SK-N-SH treated with all-trans-retinoic acid at 6 μM for 48 hours (cell line): Measurements from ENCODE around the gene GPALPP1.

Experiments
- ARNTL ChIP-seq: fragments of 450-650 bp; formaldehyde crosslinking; IDR thresholded peaks from 2 replicates; pipeline ENCODE4 v1.5.0; 2020; ENCODE audit warnings: low read depth, mild to moderate bottlenecking, moderate library complexity, borderline replicate concordance
- CSDC2 ChIP-seq: fragments of 250-450 bp; sonication (Bioruptor Pico); IDR thresholded peaks from 2 replicates; pipeline ENCODE4 v1.5.0; 2020; ENCODE audit warnings: mild to moderate bottlenecking, moderate library complexity
- OSR1 ChIP-seq: fragments of 250-450 bp; sonication (Bioruptor Pico); IDR thresholded peaks from 2 replicates; pipeline ENCODE4 v1.8.0; 2022; ENCODE audit warnings: moderate library complexity, mild to moderate bottlenecking, inconsistent platforms
- PPARA ChIP-seq: fragments of 250-450 bp; sonication (Bioruptor Pico); IDR thresholded peaks from 2 replicates; pipeline ENCODE4 v1.5.0; 2020; ENCODE audit warnings: mild to moderate bottlenecking, borderline replicate concordance
- RARB ChIP-seq: fragments of 250-450 bp; sonication (Bioruptor Pico); IDR thresholded peaks from 2 replicates; pipeline ENCODE4 v1.8.0; 2021; ENCODE audit warnings: mild to moderate bottlenecking, moderate library complexity
- ZC3H10 ChIP-seq: fragments of 250-450 bp; sonication (Bioruptor Pico); IDR thresholded peaks from 2 replicates; pipeline ENCODE4 v1.5.1; 2021; ENCODE audit warnings: mild to moderate bottlenecking, moderate library complexity
- ZFP3 ChIP-seq: fragments of 250-450 bp; sonication (Bioruptor Pico); IDR thresholded peaks from 2 replicates; pipeline ENCODE4 v1.5.0; 2020; ENCODE audit warnings: mild to moderate bottlenecking, moderate library complexity
- ZFP30 ChIP-seq: fragments of 450-650 bp; formaldehyde crosslinking; IDR thresholded peaks from 2 replicates; pipeline ENCODE4 v1.5.0; 2022; ENCODE audit warnings: mild to moderate bottlenecking, moderate library complexity
- ZNF565 ChIP-seq: fragments of 450-650 bp; formaldehyde crosslinking; conservative IDR thresholded peaks from 2 replicates; pipeline ENCODE4 v1.5.0; 2020; ENCODE audit warnings: low read depth, mild to moderate bottlenecking, moderate library complexity
- ZNF70 ChIP-seq: fragments of 450-650 bp; formaldehyde crosslinking; IDR thresholded peaks from 2 replicates; pipeline ENCODE4 v1.5.0; 2020; ENCODE audit warnings: mild to moderate bottlenecking, moderate library complexity
- TF ChIP-seq, protein P1 (sequence below): fragments of 250-450 bp; sonication (Bioruptor Pico); IDR thresholded peaks from 2 replicates; pipeline ENCODE4 v1.8.0; 2020; ENCODE audit warnings: mild to moderate bottlenecking, moderate library complexity, borderline replicate concordance
- TF ChIP-seq, protein P2 (sequence below): fragments of 250-450 bp; sonication (Bioruptor Pico); IDR thresholded peaks from 2 replicates; pipeline ENCODE4 v1.8.0; 2021; ENCODE audit warnings: low read depth, mild to moderate bottlenecking, moderate library complexity, borderline replicate concordance
- TF ChIP-seq, protein P3 (sequence below): fragments of 250-450 bp; sonication (Bioruptor Pico); IDR thresholded peaks from 2 replicates; pipeline ENCODE4 v1.5.1; 2020; ENCODE audit warnings: low read depth, mild to moderate bottlenecking, moderate library complexity

DNA sequence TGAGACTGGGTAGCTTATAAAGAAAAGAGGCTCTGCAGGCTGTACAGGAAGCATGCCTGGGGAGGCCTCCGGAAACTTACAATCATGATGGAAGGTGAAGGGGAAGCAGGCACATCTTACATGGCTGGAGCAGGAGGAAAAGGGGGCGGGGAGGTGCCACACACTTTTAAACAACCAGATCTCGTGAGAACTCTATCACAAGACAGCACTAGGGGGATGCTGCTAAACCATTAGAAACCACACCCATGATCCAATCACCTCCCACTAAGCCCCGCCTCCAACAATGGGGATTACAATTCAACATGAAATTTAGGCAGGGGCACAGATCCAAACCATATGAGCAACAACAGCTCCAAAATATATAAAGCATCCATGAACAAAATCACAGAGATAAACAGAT is 84.5 kb downstream of the GPALPP1 start:
- TF ChIP-seq ZFP3 (CRISPR knock-in tag) (no peak), ZNF70 (CRISPR knock-in tag) (no peak), RARB (CRISPR knock-in tag) (no peak), CSDC2 (CRISPR knock-in tag) (no peak), ZC3H10 (CRISPR knock-in tag) (no peak), OSR1 (no peak), ZFP30 (no peak), ZNF565 (CRISPR knock-in tag) (no peak), ARNTL (CRISPR knock-in tag) (no peak), PPARA (CRISPR knock-in tag) (no peak)
- TF ChIP-seq, protein P1, sequence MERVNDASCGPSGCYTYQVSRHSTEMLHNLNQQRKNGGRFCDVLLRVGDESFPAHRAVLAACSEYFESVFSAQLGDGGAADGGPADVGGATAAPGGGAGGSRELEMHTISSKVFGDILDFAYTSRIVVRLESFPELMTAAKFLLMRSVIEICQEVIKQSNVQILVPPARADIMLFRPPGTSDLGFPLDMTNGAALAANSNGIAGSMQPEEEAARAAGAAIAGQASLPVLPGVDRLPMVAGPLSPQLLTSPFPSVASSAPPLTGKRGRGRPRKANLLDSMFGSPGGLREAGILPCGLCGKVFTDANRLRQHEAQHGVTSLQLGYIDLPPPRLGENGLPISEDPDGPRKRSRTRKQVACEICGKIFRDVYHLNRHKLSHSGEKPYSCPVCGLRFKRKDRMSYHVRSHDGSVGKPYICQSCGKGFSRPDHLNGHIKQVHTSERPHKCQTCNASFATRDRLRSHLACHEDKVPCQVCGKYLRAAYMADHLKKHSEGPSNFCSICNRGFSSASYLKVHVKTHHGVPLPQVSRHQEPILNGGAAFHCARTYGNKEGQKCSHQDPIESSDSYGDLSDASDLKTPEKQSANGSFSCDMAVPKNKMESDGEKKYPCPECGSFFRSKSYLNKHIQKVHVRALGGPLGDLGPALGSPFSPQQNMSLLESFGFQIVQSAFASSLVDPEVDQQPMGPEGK (CRISPR knock-in tag) = no peak
- TF ChIP-seq, protein P2, sequence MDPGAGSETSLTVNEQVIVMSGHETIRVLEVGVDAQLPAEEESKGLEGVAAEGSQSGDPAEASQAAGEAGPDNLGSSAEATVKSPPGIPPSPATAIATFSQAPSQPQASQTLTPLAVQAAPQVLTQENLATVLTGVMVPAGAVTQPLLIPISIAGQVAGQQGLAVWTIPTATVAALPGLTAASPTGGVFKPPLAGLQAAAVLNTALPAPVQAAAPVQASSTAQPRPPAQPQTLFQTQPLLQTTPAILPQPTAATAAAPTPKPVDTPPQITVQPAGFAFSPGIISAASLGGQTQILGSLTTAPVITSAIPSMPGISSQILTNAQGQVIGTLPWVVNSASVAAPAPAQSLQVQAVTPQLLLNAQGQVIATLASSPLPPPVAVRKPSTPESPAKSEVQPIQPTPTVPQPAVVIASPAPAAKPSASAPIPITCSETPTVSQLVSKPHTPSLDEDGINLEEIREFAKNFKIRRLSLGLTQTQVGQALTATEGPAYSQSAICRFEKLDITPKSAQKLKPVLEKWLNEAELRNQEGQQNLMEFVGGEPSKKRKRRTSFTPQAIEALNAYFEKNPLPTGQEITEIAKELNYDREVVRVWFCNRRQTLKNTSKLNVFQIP (CRISPR knock-in tag) = no peak
- TF ChIP-seq, protein P3, sequence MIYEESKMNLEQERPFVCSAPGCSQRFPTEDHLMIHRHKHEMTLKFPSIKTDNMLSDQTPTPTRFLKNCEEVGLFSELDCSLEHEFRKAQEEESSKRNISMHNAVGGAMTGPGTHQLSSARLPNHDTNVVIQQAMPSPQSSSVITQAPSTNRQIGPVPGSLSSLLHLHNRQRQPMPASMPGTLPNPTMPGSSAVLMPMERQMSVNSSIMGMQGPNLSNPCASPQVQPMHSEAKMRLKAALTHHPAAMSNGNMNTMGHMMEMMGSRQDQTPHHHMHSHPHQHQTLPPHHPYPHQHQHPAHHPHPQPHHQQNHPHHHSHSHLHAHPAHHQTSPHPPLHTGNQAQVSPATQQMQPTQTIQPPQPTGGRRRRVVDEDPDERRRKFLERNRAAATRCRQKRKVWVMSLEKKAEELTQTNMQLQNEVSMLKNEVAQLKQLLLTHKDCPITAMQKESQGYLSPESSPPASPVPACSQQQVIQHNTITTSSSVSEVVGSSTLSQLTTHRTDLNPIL (CRISPR knock-in tag) = no peak
